Chondrocyte (in vitro differentiated cells): ENCODE measurements around the gene FAS. TPM values are rescaled to one million over a fixed set of nuclear protein-coding genes. Genes with fewer than 3 reads are reported as not detected.
A peak's percentile ranks its signal among the peaks of the same experiment; 100 is the strongest.

Experiments used
- DNase-seq: peaks from one replicate; pipeline ENCODE4 v3.0.0; 2021; ENCODE audit warnings: mixed read lengths, low spot score
- H3K27ac Mint-ChIP-seq: one replicate; pipeline ENCODE4 v1.8.0; 2021; ENCODE audit warnings: mild to moderate bottlenecking, moderate library complexity, mixed read lengths; ENCODE audit not compliant: unreplicated experiment
- H3K27me3 Mint-ChIP-seq: 2 replicates; pipeline ENCODE4 v1.8.0; 2021; ENCODE audit warnings: low read depth, mixed read lengths
- H3K36me3 Mint-ChIP-seq: 2 replicates; pipeline ENCODE4 v1.8.0; 2021; ENCODE audit warnings: low read depth, mixed read lengths
- H3K4me1 Mint-ChIP-seq: 2 replicates; pipeline ENCODE4 v1.8.0; 2021; ENCODE audit warnings: low read depth, mild to moderate bottlenecking, mixed read lengths
- H3K4me3 Mint-ChIP-seq: one replicate; pipeline ENCODE4 v1.8.0; 2021; ENCODE audit warnings: mild to moderate bottlenecking, moderate library complexity, mixed read lengths; ENCODE audit not compliant: unreplicated experiment
- H3K9me3 Mint-ChIP-seq: 2 replicates; pipeline ENCODE4 v1.8.0; 2021; ENCODE audit warnings: low read depth, mixed read lengths
- CTCF ChIP-seq: fragments of 200-600 bp; sonication (generic); IDR thresholded peaks from 2 replicates; pipeline ENCODE4 v1.5.0; 2021; ENCODE audit warnings: antibody characterized with exemption, mild to moderate bottlenecking, moderate library complexity
- long read RNA-seq: library from polyadenylated mRNA; stranded (forward); transcript quantifications from one replicate; pipeline ENCODE4 v2.0.0, GENCODE V29; 2021
- total RNA-seq: library from RNA; stranded (reverse); gene quantifications from 3 replicates; pipeline ENCODE4 v1.2.1, GENCODE V29; 2021

Gene FAS
- 11.2 to 11.6 TPM (median 11.5 TPM) in 3 replicates for total RNA-seq
- long read RNA-seq, transcript FAS-204 (9 exons, 2,563 nt) = major isoform, 11 of 12 reads
- long read RNA-seq, partial matches to known transcripts = 0 of 12 reads
- long read RNA-seq, other reads (novel, unspliced or antisense) = 1 of 12 reads

DNA sequence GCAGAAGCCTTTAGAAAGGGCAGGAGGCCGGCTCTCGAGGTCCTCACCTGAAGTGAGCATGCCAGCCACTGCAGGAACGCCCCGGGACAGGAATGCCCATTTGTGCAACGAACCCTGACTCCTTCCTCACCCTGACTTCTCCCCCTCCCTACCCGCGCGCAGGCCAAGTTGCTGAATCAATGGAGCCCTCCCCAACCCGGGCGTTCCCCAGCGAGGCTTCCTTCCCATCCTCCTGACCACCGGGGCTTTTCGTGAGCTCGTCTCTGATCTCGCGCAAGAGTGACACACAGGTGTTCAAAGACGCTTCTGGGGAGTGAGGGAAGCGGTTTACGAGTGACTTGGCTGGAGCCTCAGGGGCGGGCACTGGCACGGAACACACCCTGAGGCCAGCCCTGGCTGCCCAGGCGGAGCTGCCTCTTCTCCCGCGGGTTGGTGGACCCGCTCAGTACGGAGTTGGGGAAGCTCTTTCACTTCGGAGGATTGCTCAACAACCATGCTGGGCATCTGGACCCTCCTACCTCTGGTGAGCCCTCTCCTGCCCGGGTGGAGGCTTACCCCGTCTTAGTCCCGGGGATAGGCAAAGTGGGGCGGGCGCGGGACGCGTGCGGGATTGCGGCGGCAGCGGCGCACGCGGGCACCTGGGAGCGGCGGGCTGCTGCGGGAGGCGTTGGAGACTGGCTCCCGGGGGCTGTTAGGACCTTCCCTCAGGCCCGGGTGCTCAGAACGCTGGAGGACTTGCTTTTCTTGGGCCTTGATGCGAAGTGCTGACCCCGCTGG, at the start of gene FAS:
TSS of gene FAS (plus strand) at position 415 of the 777 bp plus-strand sequence. CDS start at position 494, 79 bp downstream.
- TF ChIP-seq CTCF = no peak
- no peaks in the 10 kb centered on the region for H3K36me3 Mint-ChIP-seq
- no peaks in the 10 kb centered on the region for H3K27me3 Mint-ChIP-seq
- H3K9me3 Mint-ChIP-seq = no peaks in the 10 kb centered on the region
- DNase-seq = peak; percentile 91
- H3K4me3 Mint-ChIP-seq = peak within 1 kb of the TSS; percentile 85
- peak within 1 kb of the TSS; percentile 73 for H3K27ac Mint-ChIP-seq
- peaks cover 46% of the 10 kb centered on the region for H3K4me1 Mint-ChIP-seq

DNA sequence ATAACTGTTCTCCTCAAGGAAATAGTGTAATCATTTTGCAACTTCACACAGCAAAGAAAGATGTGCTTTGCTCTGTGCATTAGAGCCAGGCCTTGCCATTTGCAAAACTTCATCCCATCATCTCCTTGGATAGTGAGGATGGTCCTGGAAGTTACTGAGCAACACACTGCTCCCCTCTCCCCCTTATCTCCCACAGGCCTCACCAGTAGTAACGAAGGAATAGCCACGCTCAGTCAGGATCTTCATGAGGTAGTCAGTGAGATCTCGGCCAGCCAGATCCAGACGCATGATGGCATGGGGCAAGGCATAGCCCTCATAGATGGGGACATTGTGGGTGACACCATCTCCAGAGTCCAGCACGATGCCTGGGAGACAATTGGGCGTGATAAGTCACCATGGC, 49.6 kb upstream of the FAS start:
- H3K27ac Mint-ChIP-seq = peak overlapping the region; percentile 55
- no peak overlapping the region for H3K4me3 Mint-ChIP-seq

DNA sequence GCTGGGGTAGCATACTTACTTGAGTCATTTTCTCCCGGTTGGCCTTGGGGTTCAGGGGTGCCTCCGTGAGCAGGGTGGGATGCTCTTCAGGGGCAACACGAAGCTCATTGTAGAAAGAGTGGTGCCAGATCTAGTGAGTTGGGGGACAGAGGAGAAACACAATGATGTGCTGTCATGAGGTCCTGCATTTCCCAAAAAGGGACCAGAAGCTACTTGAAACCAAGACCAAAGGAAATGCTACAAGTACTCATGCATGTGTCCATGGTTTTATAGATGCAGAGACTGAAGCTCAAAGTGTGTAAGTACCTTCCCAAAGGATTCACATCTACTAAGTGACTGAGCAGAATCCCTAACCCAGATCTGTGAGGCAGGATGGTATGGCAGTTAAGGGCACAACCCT, 46.8 kb upstream of the FAS start:
- DNase-seq = no peak
- Mint-ChIP-seq H3K36me3 (peaks cover 60% of the 10 kb centered on the region), H3K9me3 (no peaks in the 10 kb centered on the region), H3K4me3 (peak overlapping the region; percentile 7), H3K27ac (peak overlapping the region; percentile 68), H3K4me1 (peaks cover 80% of the 10 kb centered on the region), H3K27me3 (no peaks in the 10 kb centered on the region)
- TF ChIP-seq CTCF = no peak

More for the DNA sequence above, 49.6 kb upstream of the FAS start:
- Mint-ChIP-seq H3K9me3 (no peaks in the 10 kb centered on the region), H3K4me1 (peaks cover 71% of the 10 kb centered on the region), H3K36me3 (peaks cover 65% of the 10 kb centered on the region), H3K27me3 (no peaks in the 10 kb centered on the region)
- TF ChIP-seq CTCF = no peak
- no peak for DNase-seq

DNA sequence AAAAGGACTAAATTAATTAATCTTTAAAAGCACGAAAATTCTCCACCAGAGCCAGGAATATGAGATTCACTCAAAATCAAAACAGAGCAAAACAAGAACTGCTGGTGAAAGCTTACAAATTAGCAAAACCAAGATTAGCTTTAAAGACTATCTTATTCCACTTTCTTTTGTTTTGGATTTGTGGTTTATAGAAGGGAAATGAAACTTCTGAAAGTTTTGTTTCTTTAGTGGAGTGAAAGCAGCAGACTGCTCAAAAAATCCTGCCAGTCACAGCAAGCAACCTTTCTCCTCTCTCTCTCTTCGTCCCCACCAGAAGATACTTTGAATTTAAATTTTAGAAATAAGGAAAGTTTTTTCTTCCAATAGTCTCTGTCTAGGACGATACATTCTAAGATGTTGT, 45.8 kb upstream of the FAS start:
- peaks cover 80% of the 10 kb centered on the region for H3K4me1 Mint-ChIP-seq
- no peak for DNase-seq
- H3K36me3 Mint-ChIP-seq = peaks cover 53% of the 10 kb centered on the region
- H3K9me3 Mint-ChIP-seq = no peaks in the 10 kb centered on the region
- TF ChIP-seq CTCF = no peak
- peak overlapping the region; percentile 14 for H3K4me3 Mint-ChIP-seq
- peak overlapping the region; percentile 69 for H3K27ac Mint-ChIP-seq
- no peaks in the 10 kb centered on the region for H3K27me3 Mint-ChIP-seq

DNA sequence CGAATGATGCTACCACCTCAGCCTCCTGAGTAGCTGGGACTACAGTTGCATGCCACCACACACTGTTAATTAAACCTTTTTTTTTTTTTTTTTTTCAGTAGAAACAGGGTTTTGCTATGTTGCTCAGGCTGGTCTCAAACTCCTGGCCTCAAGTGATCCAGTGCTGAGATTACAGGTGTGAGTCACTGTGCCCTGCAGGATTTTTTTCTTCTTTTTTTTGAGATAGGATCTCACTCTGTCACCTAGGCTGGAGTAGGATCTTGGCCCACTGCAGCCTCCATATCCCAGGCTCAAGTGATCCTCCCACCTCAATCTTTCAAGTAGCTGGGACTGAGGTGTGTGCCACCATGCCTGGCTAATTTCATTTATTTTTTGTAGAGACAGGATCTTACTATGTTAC, 44.4 kb upstream of the FAS start:
- peak overlapping the region; percentile 57 for H3K4me3 Mint-ChIP-seq

More for the DNA sequence above, 44.4 kb upstream of the FAS start:
- Mint-ChIP-seq H3K27ac (peak overlapping the region; percentile 68), H3K9me3 (no peaks in the 10 kb centered on the region), H3K36me3 (peaks cover 48% of the 10 kb centered on the region), H3K4me1 (peaks cover 87% of the 10 kb centered on the region), H3K27me3 (no peaks in the 10 kb centered on the region)
- no peak for TF ChIP-seq CTCF
- no peak for DNase-seq
